ENCODE data around the gene KRT5.

KRT5 gene

DNA sequence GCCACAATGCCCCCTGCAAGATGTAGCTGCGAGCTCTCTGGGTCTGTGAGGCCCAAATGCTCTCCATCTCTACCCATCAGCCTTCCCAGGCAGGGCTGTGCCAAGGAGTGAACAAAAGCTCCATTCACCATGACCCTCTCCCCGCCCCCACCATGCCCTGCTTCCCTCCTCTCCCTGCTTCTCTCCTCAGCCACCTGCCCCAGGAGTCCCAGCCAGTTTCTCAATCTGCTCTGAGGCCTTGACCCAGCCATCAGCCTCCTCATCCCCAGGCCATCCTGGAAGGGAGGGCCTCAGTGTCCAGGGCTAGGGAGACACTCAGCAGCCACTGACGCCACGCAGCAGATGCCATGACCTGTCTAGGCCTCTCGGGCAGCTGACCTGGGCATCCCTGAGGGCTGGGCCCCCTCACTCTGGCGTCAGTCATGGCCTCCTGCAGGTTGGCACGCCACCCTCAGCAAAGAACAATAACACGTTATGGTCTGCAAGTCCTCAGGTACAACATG lies 8.5 kb upstream of the KRT5 start:
- Histone ChIP-seq H3K27ac (no peak overlapping the region), H3K4me1 (ENCODE audit: control insufficient read depth in 1 of 2, insufficient read depth in 1 of 2, low read depth in 1 of 2, low read length in 1 of 2) (no peaks in the 10 kb centered on the region), H3K4me3 (ENCODE audit: low read depth in 1 of 2, low read length in 1 of 2) (no peak overlapping the region), H3K9me3 (no peaks in the 10 kb centered on the region), H3K36me3 (no peaks in the 10 kb centered on the region), H3K27me3 (peaks cover 4% of the 10 kb centered on the region)
- TF ChIP-seq CTCF (IDR thresholded peaks at IDR 0.05): no peak

- H3K27me3 ChIP-seq: peaks cover 4% of the 10 kb centered on the region
- H3K27ac ChIP-seq: no peak overlapping the region
- no peaks in the 10 kb centered on the region for H3K9me3 ChIP-seq
- H3K36me3 ChIP-seq: no peaks in the 10 kb centered on the region
- no peak overlapping the region for H3K4me3 ChIP-seq (ENCODE audit: low read depth in 1 of 2, low read length in 1 of 2)
- H3K4me1 ChIP-seq (ENCODE audit: control insufficient read depth in 1 of 2, insufficient read depth in 1 of 2, low read depth in 1 of 2, low read length in 1 of 2): no peaks in the 10 kb centered on the region
- no peak for TF ChIP-seq CTCF (IDR thresholded peaks at IDR 0.05)
These were observed 7.1 kb upstream of the KRT5 start for GRCh38 chr12:52527121-52527800.

GRCh38 chr12:52526511-52526951 lies 6.3 kb upstream of the KRT5 start:
- H3K27ac ChIP-seq: no peak overlapping the region
- TF ChIP-seq CTCF (IDR thresholded peaks at IDR 0.05): no peak
- no peaks in the 10 kb centered on the region for H3K9me3 ChIP-seq
- H3K4me3 ChIP-seq (ENCODE audit: low read depth in 1 of 2, low read length in 1 of 2): no peak overlapping the region
- H3K4me1 ChIP-seq (ENCODE audit: control insufficient read depth in 1 of 2, insufficient read depth in 1 of 2, low read depth in 1 of 2, low read length in 1 of 2): no peaks in the 10 kb centered on the region
- H3K27me3 ChIP-seq: no peaks in the 10 kb centered on the region
- no peaks in the 10 kb centered on the region for H3K36me3 ChIP-seq

- H3K36me3 ChIP-seq: no peaks in the 10 kb centered on the region
- no peak overlapping the region for H3K4me3 ChIP-seq (ENCODE audit: low read depth in 1 of 2, low read length in 1 of 2)
- H3K9me3 ChIP-seq: no peaks in the 10 kb centered on the region
- no peaks in the 10 kb centered on the region for H3K27me3 ChIP-seq
- H3K4me1 ChIP-seq (ENCODE audit: control insufficient read depth in 1 of 2, insufficient read depth in 1 of 2, low read depth in 1 of 2, low read length in 1 of 2): no peaks in the 10 kb centered on the region
- H3K27ac ChIP-seq: no peak overlapping the region
- TF ChIP-seq CTCF (IDR thresholded peaks at IDR 0.05): no peak
These were observed 5.7 kb upstream of the KRT5 start for GRCh38 chr12:52525661-52526499.

GRCh38 chr12:52524898-52525591 lies 4.9 kb upstream of the KRT5 start:
- no peak for TF ChIP-seq CTCF (IDR thresholded peaks at IDR 0.05)
- Histone ChIP-seq H3K27me3 (no peaks in the 10 kb centered on the region), H3K4me1 (ENCODE audit: control insufficient read depth in 1 of 2, insufficient read depth in 1 of 2, low read depth in 1 of 2, low read length in 1 of 2) (no peaks in the 10 kb centered on the region), H3K4me3 (ENCODE audit: low read depth in 1 of 2, low read length in 1 of 2) (no peak overlapping the region), H3K9me3 (no peaks in the 10 kb centered on the region), H3K36me3 (no peaks in the 10 kb centered on the region), H3K27ac (no peak overlapping the region)

Measured in neutrophil (primary cell).